ENCODE measurements around the gene CYB5D1.

CYB5D1 gene

GRCh38 chr17:7888184-7888920, 30.5 kb downstream of the CYB5D1 start, which contains the start of gene CHD3:
Gene CHD3 (plus strand): TSS chr17:7888789. CDS start chr17:7889001, 212 bp downstream.
- peak in 1 of 2 donors; percentile 47 for DNase-seq

GRCh38 chr17:7889166-7889955, 31.6 kb downstream of the CYB5D1 start:
- peak; percentile 42 to 70 for DNase-seq

GRCh38 chr17:7893187-7893880, 35.5 kb downstream of the CYB5D1 start:
- no peak for DNase-seq

GRCh38 chr17:7894226-7894625, 36.4 kb downstream of the CYB5D1 start:
- DNase-seq = no peak

- DNase-seq = no peak
Measured at GRCh38 chr17:7894866-7895265, 37.1 kb downstream of the CYB5D1 start.

- DNase-seq = no peak
Measured at GRCh38 chr17:7897090-7897489, 39.3 kb downstream of the CYB5D1 start.

GRCh38 chr17:7897773-7898172, 40.0 kb downstream of the CYB5D1 start:
- peak; percentile 47 to 56 for DNase-seq

GRCh38 chr17:7903154-7904103, 45.6 kb downstream of the CYB5D1 start:
- no peak for DNase-seq

- no peak for DNase-seq
Measured at GRCh38 chr17:7909089-7909488, 51.3 kb downstream of the CYB5D1 start.

GRCh38 chr17:7910281-7910680, 52.5 kb downstream of the CYB5D1 start:
- no peak for DNase-seq

- no peak for DNase-seq
Measured at GRCh38 chr17:7910711-7911110, 52.9 kb downstream of the CYB5D1 start.

GRCh38 chr17:7911116-7911515, 53.3 kb downstream of the CYB5D1 start:
- DNase-seq = no peak
